Stimulated activated naive B cell treated with anti-CD40 and anti-IgM and Interleukin-4, amounts not matched to agents 10 μg/mL and 1 μg/mL and 100 μg/mL, for 72 hours (primary cell): ENCODE measurements around the gene S1PR5.
A peak's percentile ranks its signal among the peaks of the same experiment; 100 is the strongest.
"Not testable (repeated sequence)": the region's sequence is repeated elsewhere in the genome, so short reads cannot be mapped to it uniquely, and the experiment has no call there.

Experiments used
- ATAC-seq, 2 donors: fragments of 150-1000 bp; cut with Tn5 transposase; replicated peaks; 2 replicates each; pipeline ENCODE4 v1.10.0; 2021; ENCODE audit warnings: moderate library complexity in 1 of 2
- DNase-seq: peaks from one replicate; pipeline ENCODE4 v3.0.0; 2021
- H3K27ac Mint-ChIP-seq: one replicate; pipeline ENCODE4 v1.8.0; 2022; ENCODE audit warnings: mild to moderate bottlenecking, mixed read lengths
- H3K27me3 Mint-ChIP-seq, 2 donors: one replicate each; pipeline ENCODE4 v1.8.0; 2022; ENCODE audit warnings: mixed read lengths in 2 of 2
- H3K36me3 Mint-ChIP-seq, 2 donors: one replicate each; pipeline ENCODE4 v1.8.0; 2022; ENCODE audit warnings: mixed read lengths in 2 of 2, mild to moderate bottlenecking in 1 of 2
- H3K4me1 Mint-ChIP-seq, 2 donors: one replicate each; pipeline ENCODE4 v1.8.0; 2022; ENCODE audit warnings: mixed read lengths in 2 of 2, mild to moderate bottlenecking in 1 of 2
- H3K4me3 Mint-ChIP-seq, 2 donors: one replicate each; pipeline ENCODE4 v1.8.0; 2022; ENCODE audit warnings: mild to moderate bottlenecking in 2 of 2, mixed read lengths in 2 of 2, moderate library complexity in 1 of 2
- H3K9me3 Mint-ChIP-seq, 2 donors: one replicate each; pipeline ENCODE4 v1.8.0; 2022; ENCODE audit warnings: mixed read lengths in 2 of 2, mild to moderate bottlenecking in 1 of 2

Gene S1PR5

GRCh38 chr19:10552510-10553053 is 35.3 kb upstream of the S1PR5 start:
- H3K4me3 Mint-ChIP-seq = peak overlapping the region in 1 of 2 donors; percentile 15
- ATAC-seq (peak in 1 of 2 donors; percentile 17), DNase-seq (no peak)
- H3K36me3 Mint-ChIP-seq = peaks cover 42 to 68% of the 10 kb centered on the region in 2 donors
- no peaks in the 10 kb centered on the region for H3K9me3 Mint-ChIP-seq
- H3K27ac Mint-ChIP-seq = peak overlapping the region; percentile 96
- H3K27me3 Mint-ChIP-seq = no peaks in the 10 kb centered on the region
- H3K4me1 Mint-ChIP-seq = peaks cover 27 to 54% of the 10 kb centered on the region in 2 donors

- H3K4me3 Mint-ChIP-seq = no peak overlapping the region
- H3K27ac Mint-ChIP-seq = no peak overlapping the region
- peaks cover 27 to 54% of the 10 kb centered on the region in 2 donors for H3K4me1 Mint-ChIP-seq
- DNase-seq (no peak), ATAC-seq (no peak)
- peaks cover 42 to 72% of the 10 kb centered on the region in 2 donors for H3K36me3 Mint-ChIP-seq
- H3K9me3 Mint-ChIP-seq = no peaks in the 10 kb centered on the region
- no peaks in the 10 kb centered on the region for H3K27me3 Mint-ChIP-seq
These were observed 34.6 kb upstream of the S1PR5 start for GRCh38 chr19:10551698-10552301.

GRCh38 chr19:10551006-10551405 is 33.8 kb upstream of the S1PR5 start:
- peaks cover 42 to 70% of the 10 kb centered on the region in 2 donors for H3K36me3 Mint-ChIP-seq
- H3K27me3 Mint-ChIP-seq, DNase-seq, H3K4me3 Mint-ChIP-seq, H3K27ac Mint-ChIP-seq, H3K9me3 Mint-ChIP-seq, ATAC-seq: not testable (repeated sequence)
- H3K4me1 Mint-ChIP-seq = peaks cover 26 to 53% of the 10 kb centered on the region in 2 donors

- peaks cover 22 to 50% of the 10 kb centered on the region in 2 donors for H3K4me1 Mint-ChIP-seq
- H3K27ac Mint-ChIP-seq = peak overlapping the region; percentile 33
- H3K36me3 Mint-ChIP-seq = peaks cover 42 to 66% of the 10 kb centered on the region in 2 donors
- no peaks in the 10 kb centered on the region for H3K9me3 Mint-ChIP-seq
- DNase-seq (no peak), ATAC-seq (no peak)
- no peak overlapping the region for H3K4me3 Mint-ChIP-seq
- H3K27me3 Mint-ChIP-seq = no peaks in the 10 kb centered on the region
These were observed 33.1 kb upstream of the S1PR5 start for GRCh38 chr19:10550336-10550735.

GRCh38 chr19:10549733-10550132 is 32.5 kb upstream of the S1PR5 start:
- no peaks in the 10 kb centered on the region for H3K9me3 Mint-ChIP-seq
- no peak overlapping the region for H3K4me3 Mint-ChIP-seq
- DNase-seq (no peak), ATAC-seq (no peak)
- H3K4me1 Mint-ChIP-seq = peaks cover 24 to 50% of the 10 kb centered on the region in 2 donors
- peaks cover 39 to 62% of the 10 kb centered on the region in 2 donors for H3K36me3 Mint-ChIP-seq
- no peak overlapping the region for H3K27ac Mint-ChIP-seq
- no peaks in the 10 kb centered on the region for H3K27me3 Mint-ChIP-seq

GRCh38 chr19:10548746-10549276 is 31.6 kb upstream of the S1PR5 start:
- H3K36me3 Mint-ChIP-seq = peaks cover 36 to 54% of the 10 kb centered on the region in 2 donors

GRCh38 chr19:10546817-10547216 is 29.6 kb upstream of the S1PR5 start:
- DNase-seq (no peak), ATAC-seq (no peak)
- peaks cover 9 to 31% of the 10 kb centered on the region in 2 donors for H3K4me1 Mint-ChIP-seq
- H3K36me3 Mint-ChIP-seq = peaks cover 19 to 34% of the 10 kb centered on the region in 2 donors
- no peak overlapping the region for H3K4me3 Mint-ChIP-seq
- no peak overlapping the region for H3K27ac Mint-ChIP-seq
- no peaks in the 10 kb centered on the region for H3K9me3 Mint-ChIP-seq
- no peaks in the 10 kb centered on the region for H3K27me3 Mint-ChIP-seq

More at GRCh38 chr19:10548746-10549276, 31.6 kb upstream of the S1PR5 start:
- Mint-ChIP-seq H3K27ac (no peak overlapping the region), H3K27me3 (no peaks in the 10 kb centered on the region), H3K4me3 (no peak overlapping the region), H3K9me3 (no peaks in the 10 kb centered on the region), H3K4me1 (peaks cover 17 to 46% of the 10 kb centered on the region in 2 donors)
- ATAC-seq = no peak
- no peak for DNase-seq

GRCh38 chr19:10544753-10545251 is 27.6 kb upstream of the S1PR5 start:
- H3K36me3 Mint-ChIP-seq = peaks cover 8 to 21% of the 10 kb centered on the region in 2 donors
- peak overlapping the region; percentile 83 to 87 for H3K4me3 Mint-ChIP-seq
- H3K27ac Mint-ChIP-seq = peak overlapping the region; percentile 88
- ATAC-seq = no peak
- no peak for DNase-seq
- peaks cover 7 to 20% of the 10 kb centered on the region in 2 donors for H3K4me1 Mint-ChIP-seq
- peaks cover 8 to 12% of the 10 kb centered on the region in 2 donors for H3K27me3 Mint-ChIP-seq
- H3K9me3 Mint-ChIP-seq = no peaks in the 10 kb centered on the region

GRCh38 chr19:10544242-10544752 is 27.1 kb upstream of the S1PR5 start:
- peak overlapping the region; percentile 88 for H3K27ac Mint-ChIP-seq
- no peaks in the 10 kb centered on the region for H3K9me3 Mint-ChIP-seq
- no peak for DNase-seq
- H3K27me3 Mint-ChIP-seq = peaks cover 9 to 12% of the 10 kb centered on the region in 2 donors
- peak overlapping the region; percentile 83 to 87 for H3K4me3 Mint-ChIP-seq
- peaks cover 7 to 20% of the 10 kb centered on the region in 2 donors for H3K4me1 Mint-ChIP-seq
- peak; percentile 19 to 22 for ATAC-seq
- H3K36me3 Mint-ChIP-seq = peaks cover 7 to 16% of the 10 kb centered on the region in 2 donors

- Mint-ChIP-seq H3K4me3 (peak within 1 kb of the TSS; percentile 84 to 87), H3K36me3 (peaks cover 3 to 9% of the 10 kb centered on the region in 2 donors), H3K27me3 (peaks cover 15 to 18% of the 10 kb centered on the region in 2 donors), H3K27ac (peak within 1 kb of the TSS; percentile 90), H3K9me3 (no peaks in the 10 kb centered on the region), H3K4me1 (peaks cover 11 to 25% of the 10 kb centered on the region in 2 donors)
- DNase-seq (peak; percentile 63), ATAC-seq (peak; percentile 89 to 90)
These were observed 26.4 kb upstream of the S1PR5 start, which contains the start of gene ATG4D for GRCh38 chr19:10543420-10544241. Gene ATG4D (plus strand): TSS chr19:10543904. CDS start chr19:10544091, 187 bp downstream.

GRCh38 chr19:10543059-10543419 is 25.8 kb upstream of the S1PR5 start:
- ATAC-seq (no peak), DNase-seq (no peak)
- Mint-ChIP-seq H3K36me3 (peaks cover under 1 to 4% of the 10 kb centered on the region in 2 donors), H3K4me1 (peaks cover 11 to 26% of the 10 kb centered on the region in 2 donors), H3K4me3 (peak overlapping the region; percentile 84 to 87), H3K27ac (no peak overlapping the region), H3K9me3 (no peaks in the 10 kb centered on the region), H3K27me3 (peaks cover 15 to 22% of the 10 kb centered on the region in 2 donors)

GRCh38 chr19:10539016-10539415 is 21.8 kb upstream of the S1PR5 start:
- H3K9me3 Mint-ChIP-seq, H3K36me3 Mint-ChIP-seq, DNase-seq, H3K4me3 Mint-ChIP-seq, H3K27ac Mint-ChIP-seq, ATAC-seq: not testable (repeated sequence)
- H3K27me3 Mint-ChIP-seq = peaks cover 21 to 29% of the 10 kb centered on the region in 2 donors
- peaks cover 6 to 11% of the 10 kb centered on the region in 2 donors for H3K4me1 Mint-ChIP-seq

GRCh38 chr19:10538204-10538983 is 21.1 kb upstream of the S1PR5 start:
- no peak overlapping the region for H3K4me3 Mint-ChIP-seq

More at GRCh38 chr19:10538204-10538983, 21.1 kb upstream of the S1PR5 start:
- Mint-ChIP-seq H3K36me3 (no peaks in the 10 kb centered on the region), H3K27ac (no peak overlapping the region), H3K27me3 (peaks cover 21 to 29% of the 10 kb centered on the region in 2 donors), H3K4me1 (peaks cover 5 to 12% of the 10 kb centered on the region in 2 donors), H3K9me3 (no peaks in the 10 kb centered on the region)
- DNase-seq (no peak), ATAC-seq (peak; percentile 31 to 55)
